Nephron progenitor cell (in vitro differentiated cells): Measurements from ENCODE around the gene DNMT1.

Experiments
- DNase-seq: peaks from one replicate; pipeline ENCODE4 v3.0.0; 2021
- H3K27ac Mint-ChIP-seq: 2 replicates; pipeline ENCODE4 v1.8.0; 2021; ENCODE audit warnings: mild to moderate bottlenecking, moderate library complexity, mixed read lengths
- H3K27me3 Mint-ChIP-seq: 2 replicates; pipeline ENCODE4 v1.8.0; 2021; ENCODE audit warnings: mild to moderate bottlenecking, low read depth, mixed read lengths; ENCODE audit not compliant: poor library complexity
- H3K36me3 Mint-ChIP-seq: 2 replicates; pipeline ENCODE4 v1.8.0; 2021; ENCODE audit warnings: low read depth, mixed read lengths
- H3K4me1 Mint-ChIP-seq: 2 replicates; pipeline ENCODE4 v1.8.0; 2021; ENCODE audit warnings: mixed read lengths
- H3K4me3 Mint-ChIP-seq: 2 replicates; pipeline ENCODE4 v1.8.0; 2021; ENCODE audit warnings: mild to moderate bottlenecking, moderate library complexity, mixed read lengths
- H3K9me3 Mint-ChIP-seq: 2 replicates; pipeline ENCODE4 v1.8.0; 2021; ENCODE audit warnings: mild to moderate bottlenecking, moderate library complexity, mixed read lengths
- CTCF ChIP-seq: fragments of 200-600 bp; sonication (generic); IDR thresholded peaks from 2 replicates; pipeline ENCODE4 v1.5.0; 2021; ENCODE audit warnings: antibody characterized with exemption

Gene DNMT1

GRCh38 chr19:10116085-10116865 is 78.5 kb downstream of the DNMT1 start:
- Mint-ChIP-seq H3K27ac (peak overlapping the region; percentile 76), H3K4me3 (peak overlapping the region; percentile 20), H3K27me3 (peaks cover 3% of the 10 kb centered on the region), H3K9me3 (no peaks in the 10 kb centered on the region), H3K4me1 (peaks cover 6% of the 10 kb centered on the region), H3K36me3 (peaks cover 6% of the 10 kb centered on the region)
- no peak for TF ChIP-seq CTCF
- DNase-seq, result no peak

- Mint-ChIP-seq H3K4me1 (peaks cover 6% of the 10 kb centered on the region), H3K27me3 (peaks cover 3% of the 10 kb centered on the region), H3K27ac (no peak overlapping the region), H3K36me3 (peaks cover 9% of the 10 kb centered on the region), H3K4me3 (no peak overlapping the region), H3K9me3 (no peaks in the 10 kb centered on the region)
- TF ChIP-seq CTCF, result no peak
- no peak for DNase-seq
Measured at GRCh38 chr19:10115392-10116084, 79.2 kb downstream of the DNMT1 start.

GRCh38 chr19:10114651-10115391 is 79.9 kb downstream of the DNMT1 start:
- Mint-ChIP-seq H3K4me3 (no peak overlapping the region), H3K36me3 (peaks cover 11% of the 10 kb centered on the region), H3K27ac (no peak overlapping the region), H3K4me1 (peaks cover 6% of the 10 kb centered on the region), H3K27me3 (peaks cover under 1% of the 10 kb centered on the region), H3K9me3 (no peaks in the 10 kb centered on the region)
- no peak for DNase-seq
- TF ChIP-seq CTCF, result no peak

GRCh38 chr19:10113964-10114650 is 80.6 kb downstream of the DNMT1 start:
- Mint-ChIP-seq H3K36me3 (peaks cover 17% of the 10 kb centered on the region), H3K27ac (no peak overlapping the region), H3K4me1 (peaks cover 5% of the 10 kb centered on the region), H3K4me3 (no peak overlapping the region), H3K9me3 (no peaks in the 10 kb centered on the region), H3K27me3 (no peaks in the 10 kb centered on the region)
- DNase-seq, result no peak
- TF ChIP-seq CTCF, result no peak

- DNase-seq, result no peak
- Mint-ChIP-seq H3K4me1 (peaks cover under 1% of the 10 kb centered on the region), H3K27ac (no peak overlapping the region), H3K27me3 (no peaks in the 10 kb centered on the region), H3K4me3 (no peak overlapping the region), H3K36me3 (peaks cover 21% of the 10 kb centered on the region), H3K9me3 (no peaks in the 10 kb centered on the region)
- TF ChIP-seq CTCF, result no peak
Measured at GRCh38 chr19:10113592-10113963, 81.2 kb downstream of the DNMT1 start.
